ENCODE results near the gene SCRT2.

The SCRT2 gene

GRCh38 chr20:623021-623420 is 52.6 kb downstream of the SCRT2 start:
- no peak for DNase-seq

- DNase-seq, result no peak
Observed at GRCh38 chr20:622161-622560, 53.4 kb downstream of the SCRT2 start.

- no peak for DNase-seq
Observed at GRCh38 chr20:621125-621756, 54.4 kb downstream of the SCRT2 start.

GRCh38 chr20:620246-620645 is 55.4 kb downstream of the SCRT2 start:
- DNase-seq, result no peak

- DNase-seq, result no peak
Observed at GRCh38 chr20:618980-619379, 56.6 kb downstream of the SCRT2 start.

GRCh38 chr20:617934-618690 is 57.5 kb downstream of the SCRT2 start:
- no peak for DNase-seq

- no peak for DNase-seq
Observed at GRCh38 chr20:615514-615913, 60.1 kb downstream of the SCRT2 start.

GRCh38 chr20:611843-612185 is 63.8 kb downstream of the SCRT2 start:
- no peak for DNase-seq
